Kidney epithelial cell (primary cell): Measurements from ENCODE around the gene DPH7. TPM values are rescaled to one million over a fixed set of nuclear protein-coding genes. Genes with fewer than 3 reads are reported as not detected.

Experiments used
- DNase-seq: peaks from one replicate; pipeline ENCODE4 v3.0.0-alpha.2; 2010; ENCODE audit warnings: low read depth
- H3K27me3 ChIP-seq: 2 replicates; pipeline ENCODE4 v1.6.0; 2011; ENCODE audit warnings: low read length; ENCODE audit not compliant: control insufficient read depth, insufficient read depth
- H3K36me3 ChIP-seq: 2 replicates; pipeline ENCODE4 v1.5.1; 2011; ENCODE audit warnings: low read length; ENCODE audit not compliant: control insufficient read depth, insufficient read depth
- H3K4me3 ChIP-seq: 2 replicates; pipeline ENCODE4 v1.5.1; 2011; ENCODE audit warnings: low read depth, mild to moderate bottlenecking, control low read depth, low read length
- total RNA-seq: library from RNA; depleted of rRNA; stranded (reverse); fragments of >200 nt; gene quantifications from 2 replicates; pipeline ENCODE4 v1.2.3, GENCODE V29; 2015
- TF ChIP-seq, protein P1 (sequence below): IDR thresholded peaks from 2 replicates; pipeline ENCODE4 v1.5.1; 2011; ENCODE audit warnings: mild to moderate bottlenecking, moderate library complexity, low read length, control low read depth, inconsistent platforms; ENCODE audit not compliant: insufficient read depth, poor library complexity, severe bottlenecking

The DPH7 gene
- total RNA-seq, 1 donor from 2014 or later, result 38.9 TPM

DNA sequence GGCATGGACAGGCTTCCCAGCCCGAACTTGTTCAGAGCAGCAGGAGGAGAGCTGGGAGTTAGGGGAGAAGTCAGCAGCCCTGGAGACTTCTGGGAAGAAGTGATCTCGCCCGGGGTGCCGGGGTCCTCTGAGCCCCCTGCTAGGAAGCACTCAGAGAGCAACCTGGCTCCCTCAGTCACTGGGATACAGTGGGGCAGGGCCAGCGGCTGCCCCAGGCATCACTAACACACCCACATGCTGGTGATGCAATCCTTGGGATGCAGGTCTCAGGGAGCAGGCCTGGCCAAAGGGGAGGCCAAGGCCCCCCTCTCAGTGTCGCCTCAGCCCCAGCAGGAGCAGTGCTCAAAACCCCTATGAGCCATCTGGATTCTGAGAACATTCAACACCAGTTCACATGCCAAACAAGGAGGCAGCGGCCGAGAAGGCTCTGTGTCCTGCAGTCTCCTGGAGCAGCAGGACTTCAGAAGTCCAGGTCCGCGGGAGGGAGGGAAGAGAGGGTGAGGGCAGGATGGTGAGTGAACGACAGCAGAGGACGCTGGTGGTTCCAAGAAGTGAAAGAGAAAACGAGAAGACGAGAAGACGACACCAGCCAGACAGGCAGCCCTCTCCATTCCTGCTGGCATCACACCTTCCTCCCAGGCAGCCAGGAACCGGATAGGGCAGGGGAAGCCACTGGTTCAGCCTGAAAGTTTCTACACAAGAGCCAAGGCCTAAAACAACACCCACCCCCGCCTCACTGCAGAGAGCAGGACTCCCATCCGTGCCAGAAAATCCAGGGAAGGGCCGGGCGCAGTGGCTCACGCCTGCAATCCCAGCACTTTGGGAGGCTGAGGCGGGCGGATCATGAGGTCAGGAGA lies 30.8 kb downstream of the DPH7 start:
- no peak for DNase-seq
- H3K4me3 ChIP-seq, result no peak overlapping the region
- H3K36me3 ChIP-seq, result no peaks in the 10 kb centered on the region
- TF ChIP-seq, protein P1, sequence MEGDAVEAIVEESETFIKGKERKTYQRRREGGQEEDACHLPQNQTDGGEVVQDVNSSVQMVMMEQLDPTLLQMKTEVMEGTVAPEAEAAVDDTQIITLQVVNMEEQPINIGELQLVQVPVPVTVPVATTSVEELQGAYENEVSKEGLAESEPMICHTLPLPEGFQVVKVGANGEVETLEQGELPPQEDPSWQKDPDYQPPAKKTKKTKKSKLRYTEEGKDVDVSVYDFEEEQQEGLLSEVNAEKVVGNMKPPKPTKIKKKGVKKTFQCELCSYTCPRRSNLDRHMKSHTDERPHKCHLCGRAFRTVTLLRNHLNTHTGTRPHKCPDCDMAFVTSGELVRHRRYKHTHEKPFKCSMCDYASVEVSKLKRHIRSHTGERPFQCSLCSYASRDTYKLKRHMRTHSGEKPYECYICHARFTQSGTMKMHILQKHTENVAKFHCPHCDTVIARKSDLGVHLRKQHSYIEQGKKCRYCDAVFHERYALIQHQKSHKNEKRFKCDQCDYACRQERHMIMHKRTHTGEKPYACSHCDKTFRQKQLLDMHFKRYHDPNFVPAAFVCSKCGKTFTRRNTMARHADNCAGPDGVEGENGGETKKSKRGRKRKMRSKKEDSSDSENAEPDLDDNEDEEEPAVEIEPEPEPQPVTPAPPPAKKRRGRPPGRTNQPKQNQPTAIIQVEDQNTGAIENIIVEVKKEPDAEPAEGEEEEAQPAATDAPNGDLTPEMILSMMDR, result no peak
- no peaks in the 10 kb centered on the region for H3K27me3 ChIP-seq

DNA sequence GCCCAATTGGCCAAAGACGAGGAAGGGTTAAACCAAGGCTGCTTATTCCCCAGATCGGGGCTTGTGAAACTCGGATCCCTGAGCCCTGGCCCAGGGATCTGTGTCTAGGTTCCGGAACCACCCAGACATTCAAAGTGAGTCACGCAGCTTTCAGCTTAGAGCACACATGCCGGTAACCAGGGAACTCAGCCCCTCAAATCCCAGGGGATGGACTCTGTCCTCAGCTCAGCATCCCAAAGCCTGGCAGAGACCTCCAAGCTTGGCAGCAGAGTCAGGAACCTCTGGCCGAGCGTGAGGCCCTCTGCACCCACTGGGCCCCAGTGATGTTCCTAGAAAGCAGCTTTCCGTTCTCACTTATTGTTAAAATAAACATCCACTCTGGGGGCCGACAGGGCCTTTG lies 33.6 kb downstream of the DPH7 start:
- no peaks in the 10 kb centered on the region for H3K36me3 ChIP-seq
- peaks cover 2% of the 10 kb centered on the region for H3K27me3 ChIP-seq
- H3K4me3 ChIP-seq, result no peak overlapping the region
- TF ChIP-seq, protein P1, result no peak
- DNase-seq, result no peak

DNA sequence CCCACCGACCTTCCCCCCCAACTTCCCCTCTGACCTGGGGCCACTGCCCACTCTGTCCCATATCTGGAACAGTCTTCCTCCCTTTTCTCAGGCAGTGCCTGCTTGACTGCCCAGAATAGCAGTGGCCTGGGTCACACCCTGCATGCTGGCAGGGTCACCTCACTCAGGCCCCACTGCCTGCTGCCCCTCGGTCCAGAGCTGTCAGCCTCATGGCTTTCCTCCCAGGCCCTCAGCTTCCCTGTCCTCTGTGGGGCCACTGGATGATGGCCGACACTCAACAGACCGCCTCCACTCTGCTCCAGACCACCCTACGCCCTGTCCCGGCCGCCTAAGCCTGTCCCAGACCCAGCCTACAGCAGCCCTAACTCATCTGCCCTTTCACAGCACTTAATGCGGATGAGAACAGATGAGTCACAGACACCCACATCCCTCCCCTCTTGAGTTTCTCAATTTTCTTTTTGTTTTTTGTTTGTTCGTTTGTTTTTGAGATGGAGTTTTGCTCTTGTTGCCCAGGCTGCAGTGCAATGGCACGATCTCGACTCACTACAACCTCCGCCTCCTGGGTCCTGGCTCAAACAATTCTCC lies 34.5 kb downstream of the DPH7 start:
- TF ChIP-seq, protein P1, result no peak
- H3K4me3 ChIP-seq, result no peak overlapping the region
- peaks cover 2% of the 10 kb centered on the region for H3K27me3 ChIP-seq
- DNase-seq, result no peak
- H3K36me3 ChIP-seq, result no peaks in the 10 kb centered on the region

DNA sequence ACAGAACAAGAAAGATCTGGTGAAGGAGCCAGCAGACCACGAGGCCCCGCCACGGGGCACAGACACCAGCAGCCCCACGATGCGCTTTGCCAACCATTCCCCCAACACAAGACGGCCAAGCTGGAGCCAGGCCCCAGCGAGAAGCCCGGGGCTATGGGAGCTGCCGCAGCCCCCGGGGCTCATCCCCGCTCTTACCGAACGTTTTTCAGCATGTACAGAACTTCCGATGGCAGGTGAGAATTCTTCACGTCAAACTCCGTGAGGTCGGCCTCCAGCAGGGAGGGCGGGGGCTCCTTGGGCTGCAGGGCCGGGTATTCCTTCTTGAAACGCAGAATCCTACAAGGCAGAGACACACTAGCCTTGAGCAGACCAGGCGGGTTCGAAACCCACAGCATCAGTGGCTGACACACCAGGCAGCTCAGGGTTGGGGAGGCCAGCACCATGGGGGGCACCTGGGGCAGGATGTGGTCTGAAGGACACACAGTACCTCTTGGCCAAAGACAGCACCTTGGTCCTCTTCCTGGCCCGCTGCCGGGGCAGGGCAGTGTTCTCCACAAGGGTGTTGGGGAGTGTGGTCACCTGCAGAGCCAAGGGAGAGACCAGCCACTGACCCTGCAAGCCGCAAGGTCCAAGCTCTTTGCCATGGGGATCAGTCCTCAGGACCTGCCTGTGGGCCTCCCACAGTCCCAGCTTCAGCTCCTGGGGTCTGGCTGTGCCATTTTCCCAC lies 35.3 kb downstream of the DPH7 start:
- Histone ChIP-seq H3K36me3 (no peaks in the 10 kb centered on the region), H3K4me3 (no peak overlapping the region), H3K27me3 (peaks cover 2% of the 10 kb centered on the region)
- TF ChIP-seq, protein P1, result no peak
- DNase-seq, result no peak

DNA sequence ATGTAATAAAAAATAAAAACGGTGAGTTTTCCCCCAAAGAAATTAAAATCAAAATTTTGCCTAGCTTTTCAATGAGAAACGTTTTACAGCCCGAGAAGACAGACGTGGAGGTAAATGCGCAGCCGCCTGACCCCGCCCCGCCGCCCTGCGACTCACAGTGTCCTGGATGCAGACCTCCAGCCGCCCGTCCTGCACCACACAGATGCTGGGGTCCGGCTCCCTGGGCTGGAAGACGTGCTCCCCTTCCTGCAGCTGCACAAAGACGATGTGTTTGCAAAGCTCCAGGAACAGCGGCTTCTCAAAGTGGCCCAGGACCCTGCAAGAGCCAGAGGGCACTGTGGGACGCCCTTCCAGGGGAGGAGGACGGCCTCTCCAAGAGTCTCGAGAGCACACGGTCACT lies 36.2 kb downstream of the DPH7 start:
- TF ChIP-seq, protein P1, result no peak
- peaks cover 2% of the 10 kb centered on the region for H3K27me3 ChIP-seq
- no peak overlapping the region for H3K4me3 ChIP-seq
- no peak for DNase-seq
- H3K36me3 ChIP-seq, result no peaks in the 10 kb centered on the region
